ENCODE results near the gene ETFRF1.

DNA sequence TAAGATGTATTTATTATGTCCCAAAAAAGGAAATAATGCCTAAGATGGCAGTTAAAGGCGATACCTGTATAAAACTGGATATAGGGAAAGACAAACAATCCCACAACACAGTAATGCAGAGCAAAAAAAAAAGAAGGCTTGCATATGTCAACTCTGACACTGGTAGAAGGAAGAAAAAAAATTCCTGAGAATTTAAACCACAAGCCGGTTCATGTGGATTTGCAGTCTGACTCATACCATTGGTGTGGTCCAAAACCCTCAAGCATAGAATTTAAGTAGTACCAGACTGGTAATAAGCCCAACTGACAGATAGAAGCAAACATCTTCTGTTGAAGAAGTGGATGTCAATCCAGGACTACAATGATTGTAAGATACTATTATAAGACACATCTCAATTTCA is 7.3 kb upstream of the ETFRF1 start:
- no peak for TF ChIP-seq EZH2 (IDR thresholded peaks at IDR 0.05; ENCODE audit: borderline replicate concordance, low read length)
- TF ChIP-seq, protein P1, sequence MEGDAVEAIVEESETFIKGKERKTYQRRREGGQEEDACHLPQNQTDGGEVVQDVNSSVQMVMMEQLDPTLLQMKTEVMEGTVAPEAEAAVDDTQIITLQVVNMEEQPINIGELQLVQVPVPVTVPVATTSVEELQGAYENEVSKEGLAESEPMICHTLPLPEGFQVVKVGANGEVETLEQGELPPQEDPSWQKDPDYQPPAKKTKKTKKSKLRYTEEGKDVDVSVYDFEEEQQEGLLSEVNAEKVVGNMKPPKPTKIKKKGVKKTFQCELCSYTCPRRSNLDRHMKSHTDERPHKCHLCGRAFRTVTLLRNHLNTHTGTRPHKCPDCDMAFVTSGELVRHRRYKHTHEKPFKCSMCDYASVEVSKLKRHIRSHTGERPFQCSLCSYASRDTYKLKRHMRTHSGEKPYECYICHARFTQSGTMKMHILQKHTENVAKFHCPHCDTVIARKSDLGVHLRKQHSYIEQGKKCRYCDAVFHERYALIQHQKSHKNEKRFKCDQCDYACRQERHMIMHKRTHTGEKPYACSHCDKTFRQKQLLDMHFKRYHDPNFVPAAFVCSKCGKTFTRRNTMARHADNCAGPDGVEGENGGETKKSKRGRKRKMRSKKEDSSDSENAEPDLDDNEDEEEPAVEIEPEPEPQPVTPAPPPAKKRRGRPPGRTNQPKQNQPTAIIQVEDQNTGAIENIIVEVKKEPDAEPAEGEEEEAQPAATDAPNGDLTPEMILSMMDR (IDR thresholded peaks at IDR 0.05; ENCODE audit: low read length): no peak
